GM18508 (cell line): Measurements from ENCODE around the gene TGFB1.
"Not testable (repeated sequence)": the region's sequence is repeated elsewhere in the genome, so short reads cannot be mapped to it uniquely, and the experiment has no call there.

Experiments
- ATAC-seq: cut with Tn5 transposase; IDR thresholded peaks from one replicate; pipeline ENCODE4 v1.9.1; 2021; ENCODE audit warnings: moderate number of reproducible peaks; ENCODE audit not compliant: insufficient read depth, unreplicated experiment

The TGFB1 gene

DNA sequence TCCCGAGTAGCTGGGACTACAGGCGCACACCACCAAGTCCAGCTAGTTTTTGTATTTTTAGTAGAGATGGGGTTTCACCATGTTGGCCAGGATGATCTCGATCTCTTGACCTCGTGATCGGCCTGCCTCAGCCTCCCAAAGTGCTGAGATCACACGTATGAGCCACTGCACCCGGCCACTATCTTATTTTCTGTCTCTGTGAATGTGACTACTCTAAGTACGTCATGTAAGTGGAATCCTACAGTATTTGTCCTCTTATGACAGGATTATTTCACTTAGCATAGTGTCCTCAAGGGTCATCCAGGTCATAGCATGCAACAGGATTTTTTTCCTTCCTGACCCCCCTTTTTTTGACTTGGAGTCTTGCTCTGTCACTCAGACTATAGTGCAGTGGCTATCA lies 17.8 kb upstream of the TGFB1 start:
- ATAC-seq = no peak

DNA sequence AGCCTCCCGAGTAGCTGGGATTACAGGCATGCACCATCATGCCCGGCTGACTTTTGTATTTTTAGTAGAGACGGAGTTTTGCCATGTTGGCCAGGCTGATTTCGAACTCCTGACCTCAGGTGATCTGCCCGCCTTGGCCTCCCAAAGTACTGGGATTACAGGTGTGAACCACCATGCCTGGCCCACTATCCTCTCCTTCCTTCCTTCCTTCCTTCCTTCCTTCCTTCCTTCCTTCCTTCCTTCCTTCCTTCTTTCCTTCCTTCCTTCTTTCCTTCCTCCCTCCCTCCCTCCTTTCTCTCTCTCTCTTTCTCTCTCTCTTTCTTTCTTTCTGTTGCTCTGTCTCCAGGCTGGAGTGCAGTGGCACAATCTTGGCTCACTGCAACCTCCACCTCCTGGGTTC lies 17.4 kb upstream of the TGFB1 start:
- not testable (repeated sequence) for ATAC-seq

DNA sequence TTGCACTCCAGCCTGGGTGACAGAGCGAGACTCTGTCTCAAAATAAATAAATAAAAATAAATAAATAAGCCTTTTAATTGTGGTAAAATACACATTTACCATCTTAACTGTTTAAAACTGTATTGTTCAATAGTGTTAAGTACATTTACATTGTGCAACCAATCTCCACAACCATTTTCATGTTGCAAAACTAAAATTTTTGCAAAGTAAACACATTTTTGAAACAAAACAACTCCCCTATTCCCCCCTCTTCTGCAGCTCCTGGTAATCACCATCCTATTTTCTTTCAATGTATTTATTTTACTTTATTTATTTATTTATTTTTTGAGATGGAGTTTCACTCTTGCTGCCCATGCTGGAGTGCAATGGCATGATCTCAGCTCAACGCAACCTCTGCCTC lies 16.0 kb upstream of the TGFB1 start:
- ATAC-seq = no peak

DNA sequence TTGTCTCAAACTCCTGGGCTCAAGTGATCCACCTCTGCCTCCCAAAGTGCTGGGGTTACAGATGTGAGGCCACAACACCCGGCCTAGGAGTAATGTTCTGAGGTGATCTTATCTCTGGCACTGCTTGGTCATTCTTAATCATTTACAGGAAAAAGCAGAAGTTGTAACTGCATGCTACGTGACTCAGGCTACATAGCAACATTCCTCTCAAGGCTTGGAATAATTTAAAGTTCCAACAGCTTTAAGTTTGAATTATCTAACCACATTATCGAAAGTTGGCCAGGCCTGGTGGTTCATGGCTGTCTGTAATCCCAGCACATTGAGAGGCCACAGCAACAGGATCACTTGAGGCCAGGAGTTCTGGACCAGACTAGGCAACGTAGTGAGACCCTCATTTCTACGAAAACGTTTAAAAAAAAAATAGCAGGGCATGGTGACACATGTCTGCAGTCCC lies 14.2 kb upstream of the TGFB1 start:
- ATAC-seq = no peak

DNA sequence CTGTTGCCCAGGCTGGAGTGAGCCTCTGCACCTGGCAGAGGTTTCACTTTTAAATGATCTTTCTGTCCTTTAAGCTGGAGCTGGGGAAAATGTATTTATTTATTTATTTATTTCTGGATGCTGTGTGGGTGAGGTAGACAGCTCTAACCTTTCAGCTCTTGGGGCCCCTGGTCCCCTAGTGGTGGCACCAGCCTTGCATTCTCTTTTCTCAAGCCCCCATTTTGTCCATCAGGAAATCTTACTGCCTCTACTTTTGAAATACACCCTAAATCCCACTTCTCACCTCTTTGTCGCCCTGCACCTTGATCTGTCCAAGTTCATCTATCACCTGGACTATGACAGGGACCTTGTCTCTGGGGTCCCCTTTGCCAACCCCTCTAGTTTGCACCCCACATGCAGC lies 12.4 kb upstream of the TGFB1 start:
- ATAC-seq = no peak

DNA sequence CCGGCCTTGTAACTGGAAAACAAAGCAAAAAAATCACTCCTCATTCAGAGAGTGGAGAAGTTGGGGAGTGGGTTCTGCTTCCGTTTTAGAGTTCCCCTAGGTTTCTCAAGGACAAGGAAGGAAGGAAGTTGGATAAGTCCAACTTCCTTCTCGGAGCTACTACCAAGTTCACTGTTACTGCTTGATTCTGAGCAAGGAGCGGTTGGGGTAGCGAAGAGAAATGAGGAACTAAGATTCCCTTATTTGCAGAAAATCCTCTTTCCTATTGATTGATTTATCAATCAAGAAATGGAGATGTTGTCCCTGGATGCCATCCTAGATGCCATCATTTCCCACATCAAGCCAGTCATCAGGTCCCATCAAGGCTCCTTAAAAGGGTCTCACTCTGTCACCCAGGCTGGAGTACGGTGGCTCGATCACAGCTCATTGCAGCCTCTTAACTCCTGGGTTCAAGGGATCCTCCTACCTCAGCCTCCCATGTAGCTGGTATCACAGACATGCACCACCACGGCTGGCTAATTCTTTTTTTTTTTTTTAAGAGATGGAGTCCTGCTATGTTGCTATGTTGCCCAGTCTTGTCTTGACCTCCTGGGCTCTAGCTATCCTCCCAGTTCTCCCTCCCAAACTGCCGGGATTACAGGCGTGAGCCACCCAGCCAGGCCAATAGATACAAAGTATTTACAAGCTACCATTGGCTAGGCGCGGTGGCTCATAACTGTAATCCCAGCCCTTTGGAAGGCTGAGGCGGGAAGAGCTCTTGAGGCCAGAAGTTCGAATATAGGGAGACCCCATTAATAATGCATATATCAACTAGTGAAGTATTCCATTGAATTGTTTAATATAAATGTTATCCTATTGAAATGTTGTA lies 11.0 kb upstream of the TGFB1 start:
- ATAC-seq = no peak

DNA sequence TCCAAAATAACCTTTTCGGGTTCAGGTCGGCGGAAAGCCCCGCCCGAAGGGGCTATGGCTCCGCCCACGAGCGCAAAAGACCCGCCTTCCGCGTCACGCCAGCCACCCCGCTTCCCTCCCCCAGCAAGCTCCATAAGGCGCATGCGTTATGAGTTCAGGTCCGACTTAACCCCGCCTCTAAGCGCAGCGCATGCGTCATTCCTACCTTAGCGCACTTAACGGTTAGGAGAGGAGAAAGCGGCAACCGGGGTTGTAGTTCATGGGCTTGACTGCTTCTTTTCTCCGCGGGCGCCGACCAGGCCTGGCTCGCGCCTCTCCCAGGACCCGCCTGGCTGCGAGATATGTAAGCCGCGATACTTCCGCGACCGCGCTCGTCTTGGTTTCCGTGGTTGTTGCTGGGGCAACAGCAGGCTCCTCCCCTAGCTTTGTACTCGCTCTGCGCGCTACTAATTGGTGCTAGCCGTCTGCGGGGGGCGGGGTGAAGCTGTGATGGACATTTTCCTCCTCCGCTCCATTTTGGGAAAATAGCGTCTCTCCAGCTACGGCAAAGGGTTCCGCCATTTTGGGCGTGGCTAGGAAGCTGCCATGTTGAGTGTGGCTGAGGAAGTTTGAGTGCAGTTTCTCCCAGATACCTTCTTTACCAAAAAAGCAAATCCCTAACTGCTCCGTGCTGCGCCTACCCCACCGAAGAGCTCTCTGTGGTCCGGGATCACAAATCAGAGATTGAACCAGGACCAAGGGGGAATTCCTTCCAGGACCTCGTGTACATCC lies 10.2 kb upstream of the TGFB1 start, which contains the start of gene B9D2:
B9D2 (minus strand) TSS at position 397 of the 771 bp plus-strand sequence. CDS start 630 bp downstream, outside the sequence.
- peak; percentile 60 for ATAC-seq

DNA sequence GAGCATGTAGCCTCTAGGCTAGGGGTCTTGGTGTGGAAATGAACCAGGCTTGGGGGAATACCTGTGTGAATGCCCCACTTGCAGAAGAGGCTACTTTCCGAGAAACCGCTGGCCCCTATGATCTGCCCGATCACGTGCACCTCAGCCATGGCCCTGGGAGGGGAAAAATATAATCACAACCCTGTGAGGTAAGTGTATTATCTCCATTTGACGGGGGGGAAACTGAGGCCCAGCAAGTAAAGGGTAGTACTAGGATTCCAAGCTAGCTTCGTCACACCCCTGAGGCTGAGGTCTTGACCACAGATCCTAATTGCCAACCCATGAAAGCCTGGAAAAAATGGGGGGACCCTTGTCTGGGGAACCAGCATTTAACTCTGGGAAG lies 9.6 kb upstream of the TGFB1 start:
- ATAC-seq = no peak

DNA sequence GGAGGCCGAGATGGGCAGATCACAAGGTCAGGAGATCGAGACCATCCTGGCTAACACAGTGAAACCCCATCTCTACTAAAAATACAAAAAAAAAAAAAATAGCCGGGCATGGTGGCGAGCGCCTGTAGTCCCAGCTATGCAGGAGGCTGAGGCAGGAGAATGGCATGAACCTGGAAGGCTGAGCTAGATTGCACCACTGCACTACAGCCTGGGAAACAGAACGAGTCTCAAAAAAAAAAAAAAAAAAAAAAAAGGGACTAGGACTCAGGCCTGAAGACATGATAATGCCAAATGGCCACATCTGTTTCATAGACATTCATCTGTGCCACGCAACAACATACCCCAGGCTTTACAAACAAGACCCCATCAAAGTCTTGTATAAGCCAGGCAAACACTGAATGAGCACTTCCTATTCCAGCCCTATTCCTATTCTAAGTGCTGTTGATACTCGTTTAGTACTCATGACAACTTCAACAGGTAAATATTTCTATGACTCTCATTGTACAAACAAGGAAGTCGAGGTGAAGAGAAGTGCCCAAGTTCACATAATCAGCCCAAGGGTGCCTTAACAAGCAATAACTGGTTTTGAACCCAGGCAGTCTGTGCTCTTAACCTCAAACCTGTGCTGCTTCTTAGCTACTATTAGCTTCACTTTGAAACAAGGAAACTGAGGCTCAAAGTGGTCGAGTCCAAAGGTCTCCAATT lies 8.6 kb upstream of the TGFB1 start:
- no peak for ATAC-seq

DNA sequence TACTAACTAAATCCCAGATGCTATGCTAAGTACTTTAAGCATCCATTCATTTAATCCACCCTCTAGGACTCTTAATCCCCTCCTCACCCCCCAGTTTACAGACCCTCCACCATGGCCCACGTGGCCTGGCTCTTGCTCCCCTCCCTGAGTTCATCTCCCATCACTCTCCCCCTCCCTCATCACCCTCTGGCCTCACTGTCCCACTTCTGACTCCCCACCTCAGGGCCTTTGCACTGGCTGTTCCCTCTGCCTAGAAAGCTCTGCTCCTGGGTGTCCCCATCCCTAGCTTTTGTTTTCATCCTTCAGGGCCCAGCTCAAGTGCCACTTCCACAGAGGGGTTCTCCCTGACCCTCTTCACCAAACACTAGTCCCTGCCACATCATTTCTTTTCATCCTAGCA lies 6.0 kb upstream of the TGFB1 start:
- ATAC-seq = no peak

DNA sequence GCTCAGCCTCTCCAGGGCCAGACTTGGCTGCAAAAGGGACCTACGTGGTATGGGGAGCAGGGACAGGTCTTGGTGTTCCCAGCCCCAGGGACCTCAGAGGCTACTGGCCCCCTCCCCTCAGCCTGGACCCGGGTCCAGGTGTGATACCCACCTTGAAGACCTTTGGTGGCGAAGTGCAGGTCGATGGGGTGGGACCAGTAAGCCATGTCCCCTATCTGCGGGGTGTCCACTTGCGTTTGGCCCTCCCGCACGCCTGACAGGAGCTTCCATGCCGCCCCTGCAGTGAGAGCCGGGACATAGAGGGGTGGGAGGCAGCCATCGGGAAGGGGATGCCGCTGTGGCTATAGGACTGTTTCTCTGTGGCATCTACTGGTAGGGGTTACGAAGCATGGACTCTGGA lies 4.0 kb upstream of the TGFB1 start:
- no peak for ATAC-seq

DNA sequence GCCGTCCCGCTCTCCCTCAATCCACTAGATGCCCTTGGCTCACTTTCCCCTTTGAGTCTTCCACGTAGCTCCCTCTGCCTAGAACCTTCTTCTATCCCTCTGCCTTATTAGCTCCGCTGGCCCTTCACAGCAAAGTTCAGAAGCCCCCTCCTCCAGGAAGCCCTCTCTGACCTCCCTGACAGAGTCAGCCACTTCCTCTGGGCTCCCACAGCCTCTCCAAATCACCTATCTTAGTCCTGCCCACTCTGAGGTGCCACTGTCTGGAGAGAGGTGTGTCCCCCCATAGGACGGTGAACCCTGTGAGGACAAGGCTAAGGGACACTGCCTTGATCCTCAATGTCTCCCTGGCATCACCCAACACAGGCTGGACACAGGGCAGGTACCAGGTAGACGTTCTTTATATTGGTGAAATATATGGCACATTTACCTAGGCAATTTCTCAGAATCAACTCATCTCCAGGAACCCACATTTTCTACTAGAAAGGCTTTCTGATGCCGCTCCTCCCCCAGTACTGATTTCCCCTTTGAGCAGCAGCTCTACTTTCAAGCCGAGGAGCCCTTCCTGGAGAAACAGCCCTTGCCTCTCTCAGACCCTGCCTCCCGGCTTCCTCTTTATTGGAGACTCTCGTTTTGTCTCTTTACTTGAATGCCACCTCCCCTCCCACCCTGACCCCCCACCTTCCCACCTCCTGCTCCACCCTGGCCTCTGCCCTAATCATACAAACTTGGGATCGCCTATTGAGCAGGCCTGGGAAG lies 3.4 kb upstream of the TGFB1 start:
- ATAC-seq = no peak

DNA sequence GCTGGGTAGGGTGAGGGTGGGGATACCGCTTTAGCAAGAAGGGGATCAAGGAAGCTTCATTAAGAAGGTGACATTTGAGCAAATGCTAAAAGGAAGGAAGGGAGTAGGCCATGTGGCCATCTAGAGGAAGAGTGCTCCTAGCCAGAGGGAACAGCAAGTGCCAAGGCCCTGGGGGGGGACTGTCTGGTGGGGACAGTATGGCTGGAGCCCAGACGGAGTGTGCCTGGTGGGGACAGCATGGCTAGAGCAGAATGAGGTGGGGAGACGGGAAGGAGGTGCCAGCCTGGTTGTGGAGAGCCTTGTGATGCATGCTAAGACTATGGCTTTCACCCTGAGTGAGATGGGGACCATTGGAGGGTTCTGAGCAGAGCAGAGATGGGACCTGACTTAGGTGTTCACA lies 2.1 kb upstream of the TGFB1 start:
- ATAC-seq = no peak

DNA sequence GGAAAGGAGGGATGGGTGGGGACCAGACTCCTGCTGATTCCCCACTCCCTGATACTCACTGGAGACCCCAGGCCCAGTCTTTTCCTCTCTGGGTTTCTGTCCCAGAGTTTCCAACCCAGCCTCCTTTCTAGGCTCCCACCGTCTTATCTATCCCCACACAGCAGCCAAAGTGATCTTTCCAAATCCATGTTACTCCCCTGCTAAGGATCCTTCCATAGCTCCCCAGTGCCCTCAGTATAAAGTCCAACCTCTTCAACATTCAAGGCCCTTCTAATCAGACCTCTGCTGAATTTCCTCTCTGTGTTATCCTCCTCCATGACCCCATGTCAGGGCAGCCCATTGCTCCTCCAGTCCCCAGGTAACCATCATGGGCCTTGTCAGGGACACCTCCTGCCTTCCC lies 1.3 kb upstream of the TGFB1 start:
- no peak for ATAC-seq

DNA sequence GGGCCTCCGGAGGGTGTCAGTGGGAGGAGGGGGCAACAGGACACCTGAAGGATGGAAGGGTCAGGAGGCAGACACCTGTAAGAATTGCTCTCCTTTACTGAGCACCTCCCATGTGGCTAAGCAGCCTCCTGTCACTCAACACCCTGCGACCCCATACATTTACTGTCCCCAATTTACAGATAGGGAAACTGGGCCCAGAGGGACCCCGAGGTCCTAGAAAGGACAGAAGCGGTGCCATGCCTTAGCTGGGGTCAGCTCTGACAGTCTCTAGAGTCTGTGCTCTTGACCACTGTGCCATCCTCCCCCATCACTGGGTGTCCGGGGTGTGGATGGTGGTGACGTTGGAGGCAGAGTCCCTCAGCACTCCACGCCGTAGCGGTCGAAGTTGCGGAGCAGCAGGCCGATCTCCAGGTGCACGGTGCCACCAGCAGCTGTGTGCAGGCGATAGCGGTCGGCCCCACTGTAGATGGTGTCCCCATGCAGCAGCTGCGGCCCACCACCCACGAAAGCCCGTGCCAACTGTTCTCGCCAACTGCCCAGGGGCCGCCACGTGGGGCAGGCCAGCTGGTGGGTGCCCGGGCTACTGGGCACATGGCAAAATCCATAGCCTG lies 726 bp upstream of the TGFB1 start:
- ATAC-seq = no peak

DNA sequence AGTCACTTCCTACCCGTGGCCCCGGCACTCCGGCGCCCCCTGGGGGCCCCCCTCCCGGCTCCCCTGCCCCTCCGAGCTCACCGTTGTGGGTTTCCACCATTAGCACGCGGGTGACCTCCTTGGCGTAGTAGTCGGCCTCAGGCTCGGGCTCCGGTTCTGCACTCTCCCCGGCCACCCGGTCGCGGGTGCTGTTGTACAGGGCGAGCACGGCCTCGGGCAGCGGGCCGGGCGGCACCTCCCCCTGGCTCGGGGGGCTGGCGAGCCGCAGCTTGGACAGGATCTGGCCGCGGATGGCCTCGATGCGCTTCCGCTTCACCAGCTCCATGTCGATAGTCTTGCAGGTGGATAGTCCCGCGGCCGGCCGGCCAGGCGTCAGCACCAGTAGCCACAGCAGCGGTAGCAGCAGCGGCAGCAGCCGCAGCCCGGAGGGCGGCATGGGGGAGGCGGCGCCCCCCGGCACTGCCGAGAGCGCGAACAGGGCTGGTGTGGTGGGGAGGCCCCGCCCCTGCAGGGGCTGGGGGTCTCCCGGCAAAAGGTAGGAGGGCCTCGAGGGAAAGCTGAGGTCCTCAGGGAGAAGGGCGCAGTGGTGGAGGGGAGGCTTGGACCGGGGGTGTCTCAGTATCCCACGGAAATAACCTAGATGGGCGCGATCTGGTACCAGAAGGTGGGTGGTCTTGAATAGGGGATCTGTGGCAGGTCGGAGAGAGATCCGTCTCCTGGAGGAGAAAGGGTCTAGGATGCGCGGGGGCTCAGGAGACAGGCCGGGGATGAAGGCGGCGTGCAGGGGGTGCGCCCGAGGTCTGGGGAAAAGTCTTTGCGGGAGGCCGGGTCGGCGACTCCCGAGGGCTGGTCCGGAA lies 885 bp downstream of the TGFB1 start:
- no peak for ATAC-seq

DNA sequence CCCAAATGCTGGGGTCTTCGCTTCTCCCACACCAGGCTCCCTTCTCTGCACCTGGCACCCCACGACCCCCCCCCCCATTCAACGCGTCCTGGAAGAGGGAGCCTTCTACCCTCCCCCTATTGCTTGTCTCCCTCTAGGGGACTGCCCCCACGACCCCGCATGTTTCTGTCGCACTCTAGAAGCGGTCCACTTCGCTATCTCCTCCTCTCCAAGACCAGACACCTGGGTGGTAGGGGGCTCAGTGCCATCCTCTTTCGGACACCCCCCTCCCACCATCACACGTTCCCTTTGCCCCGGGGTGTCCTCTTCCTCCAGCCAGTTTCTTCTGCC lies 1.5 kb downstream of the TGFB1 start:
- no peak for ATAC-seq

DNA sequence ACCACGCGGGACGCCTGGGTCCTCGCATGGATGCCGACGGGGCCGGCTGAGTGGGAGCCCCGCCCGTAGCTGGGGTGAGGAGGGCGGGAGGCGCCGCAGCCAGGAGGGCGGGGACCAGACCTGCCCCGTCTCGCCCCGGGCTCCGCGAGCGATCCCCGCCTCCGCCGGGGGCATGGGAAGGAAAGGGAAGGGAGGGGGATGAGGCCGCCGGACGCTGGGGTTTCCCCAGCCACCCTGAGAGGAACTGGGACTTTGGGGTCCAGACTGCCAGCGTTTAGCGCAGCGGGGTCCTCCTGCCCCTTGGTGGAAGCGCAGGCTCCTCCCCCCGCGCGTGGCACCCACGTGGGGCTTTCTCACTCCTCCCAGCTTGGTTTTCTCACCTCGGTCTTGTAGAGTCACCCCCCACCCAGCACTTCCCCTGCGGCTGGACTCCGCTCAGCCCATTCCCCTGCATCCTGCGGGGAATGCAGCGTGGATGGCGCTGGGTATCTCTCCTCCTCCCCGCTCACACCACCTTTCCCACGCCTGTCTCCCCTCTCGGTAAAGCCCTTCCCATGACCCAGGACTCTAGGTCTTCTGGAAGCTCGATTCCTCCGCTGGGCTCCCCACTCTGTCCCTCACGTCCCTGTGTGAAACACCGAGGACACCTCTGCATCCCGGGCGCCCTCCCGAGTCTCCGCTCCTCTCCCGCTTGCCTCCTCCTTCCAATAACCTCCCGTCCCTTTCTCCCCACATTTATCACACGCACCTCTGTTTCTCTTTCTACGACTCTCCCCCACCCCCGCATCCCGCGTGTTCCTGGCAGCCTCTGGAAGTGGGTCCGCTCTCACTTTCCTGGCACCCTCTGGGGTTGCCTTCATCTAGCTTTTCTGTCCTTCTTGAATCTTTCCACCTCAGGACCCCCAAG lies 2.1 kb downstream of the TGFB1 start:
- ATAC-seq = no peak
